T-helper 1 cell (primary cell): ENCODE measurements around the gene HORMAD2.
A peak's percentile ranks its signal among the peaks of the same experiment; 100 is the strongest.

ENCODE experiments used
- DNase-seq, 5 donors: peaks; one replicate each; pipeline ENCODE4 v3.0.0-alpha.2; 2012 to 2020
- total RNA-seq, 4 donors: gene quantifications; one replicate each; lab custom pipeline; 2026; lab: John Stamatoyannopoulos, UW

HORMAD2 gene
- total RNA-seq: 0 to 0.15 (median 0.04) reads per million in 4 donors

DNA sequence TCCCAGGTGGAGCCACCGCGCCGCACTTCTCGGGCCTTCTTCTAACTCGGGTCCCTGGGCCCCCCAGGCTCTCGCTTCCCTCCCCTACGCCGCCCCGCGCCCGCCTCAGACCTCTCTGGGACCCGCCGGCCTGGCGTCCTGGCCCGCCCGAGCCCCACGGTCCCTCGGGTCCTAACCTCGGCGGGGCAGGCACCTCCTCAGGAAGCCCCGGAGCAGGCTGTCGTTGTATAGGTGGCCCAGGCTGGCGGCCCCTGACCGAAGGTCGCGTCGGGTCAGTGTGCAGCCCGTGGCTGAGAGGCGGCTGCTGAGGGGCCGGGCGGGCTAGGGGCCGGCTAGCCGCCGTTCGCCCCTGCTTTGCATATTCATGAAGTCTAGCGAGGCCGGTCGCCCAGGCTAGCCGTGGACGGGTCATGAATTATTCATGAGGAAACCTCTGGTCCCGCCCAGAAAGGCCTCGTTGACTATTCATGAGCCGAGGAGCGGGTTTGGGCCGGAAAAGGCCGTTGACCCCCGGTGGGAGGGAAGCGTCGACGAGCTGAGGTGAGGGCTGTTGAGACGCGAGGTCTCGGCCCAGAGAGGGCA, at the start of gene HORMAD2:
Gene HORMAD2 (plus strand): TSS at position 513 of the 582 bp plus-strand sequence. CDS start 13,489 bp downstream, outside the sequence.
- DNase-seq: no peak

GRCh38 chr22:30031328-30031727, 48.9 kb upstream of the HORMAD2 start:
- no peak for DNase-seq

GRCh38 chr22:30031764-30032455, 48.4 kb upstream of the HORMAD2 start:
- DNase-seq: no peak

DNA sequence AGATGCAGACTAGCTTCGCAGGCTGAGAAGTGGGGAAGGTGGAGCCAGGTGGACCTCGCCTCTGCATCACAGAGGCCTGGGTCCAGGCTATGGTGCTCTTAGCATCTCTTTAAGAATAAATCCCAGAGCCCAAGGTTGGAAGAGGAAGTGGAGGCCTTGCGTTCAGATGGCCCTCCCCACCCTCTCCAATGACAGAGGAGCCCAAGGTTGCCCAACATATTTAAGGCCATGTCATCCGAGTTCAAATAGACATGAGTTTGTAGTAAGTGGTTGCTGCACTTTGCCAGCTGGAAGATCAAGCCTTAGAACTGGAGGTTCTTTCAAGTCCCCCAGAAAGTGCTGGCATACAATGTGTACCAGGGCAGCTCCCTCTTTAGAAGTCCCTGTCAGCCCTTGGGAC, 47.1 kb upstream of the HORMAD2 start:
- DNase-seq: no peak

GRCh38 chr22:30033901-30034300, 46.4 kb upstream of the HORMAD2 start:
- no peak for DNase-seq

DNA sequence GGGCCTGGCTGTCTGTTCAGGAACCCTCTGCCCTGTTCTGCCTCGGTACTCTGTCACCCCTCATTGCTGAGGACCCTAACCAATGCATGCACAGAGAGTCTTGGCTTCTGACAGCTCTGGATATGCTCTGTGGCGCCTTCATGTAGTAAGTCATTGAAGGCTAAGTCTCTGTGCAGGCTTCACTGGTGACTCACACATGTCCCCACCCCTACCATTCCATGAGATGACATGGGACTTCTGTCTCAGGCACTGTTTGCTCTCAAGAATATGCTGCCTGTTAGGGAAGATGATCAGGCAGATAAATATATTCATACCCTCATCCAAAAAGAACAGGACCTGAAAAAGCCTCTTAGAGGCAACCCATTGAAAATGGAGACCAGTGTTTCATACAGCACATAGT, 43.6 kb upstream of the HORMAD2 start:
- no peak for DNase-seq

GRCh38 chr22:30038219-30038618, 42.0 kb upstream of the HORMAD2 start:
- no peak for DNase-seq

- no peak for DNase-seq
These were observed 39.6 kb upstream of the HORMAD2 start for GRCh38 chr22:30040499-30041260.

- DNase-seq: no peak
These were observed 38.8 kb upstream of the HORMAD2 start for GRCh38 chr22:30041475-30041874.

GRCh38 chr22:30041881-30042280, 38.4 kb upstream of the HORMAD2 start:
- DNase-seq: no peak

DNA sequence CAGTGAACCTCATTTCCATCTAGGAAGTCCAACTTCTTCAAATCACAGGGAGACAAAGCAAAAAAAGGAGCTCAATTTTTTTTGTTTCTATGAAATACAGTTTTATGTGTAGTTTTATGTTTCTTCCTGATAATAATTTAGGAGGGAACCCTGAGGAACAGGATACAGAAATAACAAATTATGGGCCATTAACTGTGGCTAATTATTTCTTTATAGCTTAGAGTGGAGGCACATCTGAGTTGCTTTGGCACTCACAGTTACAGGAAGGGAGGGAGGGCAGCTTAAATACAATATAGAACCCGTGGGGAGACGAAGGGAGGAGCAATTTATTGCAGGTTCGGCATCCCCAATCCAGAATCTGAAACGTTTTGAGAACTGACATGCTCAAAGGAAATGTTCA, 37.1 kb upstream of the HORMAD2 start:
- no peak for DNase-seq

- no peak for DNase-seq
These were observed 35.9 kb upstream of the HORMAD2 start for GRCh38 chr22:30044369-30044768.

DNA sequence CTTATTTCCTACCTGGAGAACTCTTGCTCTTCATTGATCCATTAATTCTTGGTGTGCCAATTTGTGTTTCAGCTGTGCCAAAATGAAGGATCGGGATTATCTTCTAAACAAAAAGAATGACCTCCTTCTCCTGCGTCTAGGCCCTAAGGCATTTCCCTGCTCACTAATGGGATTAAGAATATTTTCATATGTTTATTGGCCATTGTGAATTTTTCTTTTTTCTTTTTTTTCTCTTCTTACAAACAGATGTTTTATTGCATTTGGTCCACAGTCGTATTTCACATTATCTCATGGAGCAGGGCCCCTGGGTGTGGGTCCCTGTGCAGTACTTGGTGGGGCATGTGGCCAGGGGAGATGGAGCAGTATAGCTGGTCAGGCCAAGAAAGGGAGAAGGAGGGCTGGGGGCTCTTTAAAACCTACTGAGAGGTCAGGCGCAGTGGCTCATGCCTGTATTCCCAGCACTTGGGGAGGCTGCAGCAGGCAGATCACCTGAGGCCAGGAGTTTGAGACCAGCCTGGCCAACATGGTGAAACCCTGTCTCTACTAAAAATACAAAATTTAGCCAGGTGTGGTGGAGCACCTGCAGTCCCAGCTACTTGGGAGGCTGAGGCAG, 35.3 kb upstream of the HORMAD2 start:
- DNase-seq: no peak

- no peak for DNase-seq
These were observed 34.8 kb upstream of the HORMAD2 start for GRCh38 chr22:30045494-30045887.

DNA sequence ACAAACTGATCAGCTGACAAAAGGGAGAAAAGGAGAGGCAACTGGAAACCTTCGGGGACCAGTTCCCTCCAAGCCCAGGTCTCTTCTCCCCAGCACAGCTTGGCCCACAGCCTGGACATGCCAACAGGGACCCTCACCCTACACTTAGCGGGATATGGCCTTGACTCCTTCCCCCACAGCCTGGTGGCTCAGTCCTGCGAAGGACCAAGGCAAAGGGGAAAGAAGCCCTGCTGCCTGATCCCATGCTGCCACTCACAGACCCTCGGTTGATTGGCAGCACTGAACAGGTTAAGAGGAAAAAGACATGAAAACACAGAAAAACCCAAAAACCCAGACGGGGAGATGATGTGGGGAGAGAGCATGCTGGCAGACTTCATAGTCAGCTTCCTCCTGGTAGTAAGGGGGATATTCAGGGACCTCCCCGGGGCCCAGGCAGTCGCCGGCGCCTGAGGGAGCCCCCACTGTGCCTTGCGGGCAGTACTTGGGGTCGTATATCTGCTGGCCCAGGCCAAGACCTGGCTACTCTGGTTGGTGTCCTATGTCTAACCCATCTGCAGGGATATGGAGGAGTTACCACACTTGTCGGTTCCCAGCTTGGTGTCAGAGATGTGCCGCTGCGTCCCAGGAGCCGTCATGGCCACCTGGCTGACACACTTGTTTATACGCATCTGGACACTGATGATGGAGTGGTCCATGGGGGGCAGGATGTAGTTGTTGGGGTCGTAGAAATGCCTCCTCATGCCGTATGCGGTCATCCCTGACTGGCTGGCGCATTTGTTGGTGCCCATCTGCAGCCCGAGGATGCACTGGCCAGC, 34.2 kb upstream of the HORMAD2 start:
- DNase-seq: no peak

DNA sequence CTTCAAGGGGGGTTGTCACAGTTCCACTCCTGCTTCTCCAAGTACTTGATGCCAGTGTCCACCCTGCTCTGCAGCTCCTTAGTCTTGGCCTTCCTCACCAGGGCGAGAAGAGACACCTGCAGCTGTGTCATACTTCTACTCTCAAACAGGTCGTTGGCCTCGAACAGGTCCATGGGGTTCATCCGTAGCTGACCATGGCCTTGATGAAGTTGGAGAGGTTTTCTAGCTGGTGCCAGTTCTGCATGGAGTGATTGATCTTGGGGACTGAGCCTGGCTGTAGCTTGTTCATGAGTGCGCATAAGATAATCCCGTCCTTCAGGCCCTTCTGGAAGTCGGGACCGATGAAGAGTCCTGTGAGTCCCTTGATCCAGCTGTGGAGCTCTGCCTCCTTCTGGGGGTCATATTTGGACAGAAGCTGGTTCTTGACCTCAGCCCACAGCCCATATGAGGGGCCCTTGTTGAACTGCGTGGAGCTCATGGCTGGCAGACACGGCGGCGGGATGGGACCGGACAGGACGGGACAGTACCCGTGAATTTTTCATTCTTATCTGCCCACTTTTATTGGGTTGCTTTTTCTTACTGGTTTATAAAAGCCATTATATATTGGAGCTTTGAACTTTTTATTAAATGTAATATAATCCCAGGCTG, 33.4 kb upstream of the HORMAD2 start:
- no peak for DNase-seq

DNA sequence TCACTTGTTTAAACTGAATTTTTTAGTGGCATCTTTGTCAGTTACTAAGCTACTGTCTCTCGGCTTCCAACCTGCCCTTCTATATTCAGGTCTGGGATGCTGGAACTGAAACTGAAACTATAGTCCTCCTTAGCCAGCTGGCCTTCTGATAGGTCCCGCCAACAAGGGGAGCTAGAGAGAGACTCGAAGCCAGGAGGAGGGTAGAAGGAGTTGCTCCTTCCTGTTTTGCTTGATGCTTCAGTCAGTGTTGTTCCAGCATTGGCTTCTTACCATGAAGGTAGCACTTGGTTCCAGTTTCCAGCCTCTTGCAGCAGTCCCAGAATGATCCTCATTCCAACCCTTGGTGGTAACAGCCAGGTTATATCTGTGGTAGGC, 32.9 kb upstream of the HORMAD2 start:
- DNase-seq: peak in 3 of 5 donors; percentile 7 to 51 (median 29)

GRCh38 chr22:30048681-30049080, 31.6 kb upstream of the HORMAD2 start:
- DNase-seq: no peak

DNA sequence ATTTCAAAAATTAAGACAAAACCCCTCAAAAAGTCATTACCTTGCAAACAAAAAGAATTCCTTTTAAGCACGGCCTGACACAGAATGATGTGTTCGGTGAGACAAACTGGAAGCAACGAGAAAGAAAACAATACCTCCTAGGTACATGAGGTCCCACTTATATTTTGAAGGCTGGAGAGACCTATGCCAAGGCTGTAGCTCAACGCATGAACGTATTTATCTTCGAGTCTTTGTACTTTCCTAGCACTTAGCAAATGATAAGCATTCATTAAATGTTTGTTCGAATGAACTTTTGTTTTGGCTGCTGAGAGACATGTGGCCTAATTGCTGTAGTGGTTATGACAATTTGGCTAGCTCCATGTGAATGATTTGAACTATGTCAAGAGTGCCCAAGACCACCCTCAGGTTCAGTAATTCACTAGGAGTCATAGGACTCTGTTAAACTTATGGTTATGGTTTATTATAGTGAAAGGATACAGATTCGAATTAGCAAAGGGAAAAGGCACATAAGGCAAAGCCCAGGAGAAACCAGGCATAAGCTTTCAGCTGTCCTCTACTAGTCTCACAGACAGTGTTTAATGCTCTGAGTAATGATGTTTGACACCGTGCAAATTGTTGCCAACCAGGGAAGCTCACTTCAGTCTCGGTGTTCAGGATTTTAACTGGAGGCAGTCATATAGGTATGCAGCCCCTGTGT, 26.0 kb upstream of the HORMAD2 start:
- DNase-seq: no peak

DNA sequence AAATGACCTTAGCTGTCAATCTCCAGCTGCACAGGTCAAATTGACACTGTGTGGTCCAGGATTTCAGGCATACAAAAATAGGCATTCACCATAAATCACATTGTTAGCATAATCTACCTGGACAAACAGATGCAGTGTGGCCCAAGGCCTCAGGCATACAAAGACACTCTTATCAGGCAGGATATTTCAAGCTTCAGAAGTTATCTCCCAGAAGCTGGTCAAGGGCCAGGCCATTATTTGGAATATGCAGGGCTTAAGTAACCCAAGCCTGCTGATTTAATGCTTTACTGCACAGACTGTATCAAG, 25.5 kb upstream of the HORMAD2 start:
- no peak for DNase-seq

GRCh38 chr22:30056015-30056414, 24.2 kb upstream of the HORMAD2 start:
- DNase-seq: no peak

DNA sequence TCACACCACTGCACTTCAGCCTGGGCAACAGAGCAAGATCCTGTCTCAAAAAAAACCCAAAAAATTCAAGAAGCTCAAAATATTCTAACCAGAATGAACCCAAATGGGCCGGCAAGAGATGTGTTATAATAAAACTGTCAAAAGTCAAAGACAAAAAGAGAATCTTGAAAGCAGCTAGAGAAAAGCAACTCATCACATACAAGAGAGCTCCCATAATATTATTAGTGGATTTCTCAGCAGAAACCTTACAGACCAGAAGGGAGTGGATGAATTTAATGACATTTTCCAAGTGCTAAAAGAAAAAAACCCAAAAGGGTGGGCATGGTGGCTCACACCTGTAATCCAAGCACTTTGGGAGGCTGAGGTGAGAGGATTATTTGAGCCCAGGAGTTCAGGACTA, 22.9 kb upstream of the HORMAD2 start:
- DNase-seq: no peak
